Natural killer cell (primary cell): ENCODE data around the gene FUT3. TPM values are rescaled to one million over a fixed set of nuclear protein-coding genes. Genes with fewer than 3 reads are reported as not detected.
"Not testable (repeated sequence)": the region's sequence is repeated elsewhere in the genome, so short reads cannot be mapped to it uniquely, and the experiment has no call there.

Experiments
- ATAC-seq, 3 donors: fragments of 150-1000 bp in 2 of 3; fragments of 200-7000 bp in 1 of 3; cut with Tn5 transposase; 1 replicate in 1 of 3; 2 replicates in 2 of 3; pipeline ENCODE4 v1.10.0; 2021; ENCODE audit warnings: mild to moderate bottlenecking in 2 of 3, moderate library complexity in 2 of 3
- DNase-seq, 2 donors: peaks; one replicate each; pipeline versions ENCODE4 v3.0.0 to v3.0.0-alpha.2; 2013 to 2021; ENCODE audit warnings: mixed read lengths in 1 of 2
- H3K27ac ChIP-seq: one replicate; pipeline ENCODE4 v1.5.1; 2013; ENCODE audit warnings: mild to moderate bottlenecking, low read length
- H3K27me3 ChIP-seq: one replicate; pipeline ENCODE4 v1.6.1; 2013; ENCODE audit warnings: low read length; ENCODE audit not compliant: control insufficient read depth, insufficient read depth
- H3K36me3 ChIP-seq: one replicate; pipeline ENCODE4 v1.6.1; 2013; ENCODE audit warnings: low read length; ENCODE audit not compliant: control insufficient read depth, insufficient read depth
- H3K4me1 ChIP-seq: one replicate; pipeline ENCODE4 v1.6.1; 2013; ENCODE audit warnings: low read length; ENCODE audit not compliant: control insufficient read depth, insufficient read depth
- H3K4me3 ChIP-seq: one replicate; pipeline ENCODE4 v1.5.1; 2013; ENCODE audit warnings: low read length
- H3K9me3 ChIP-seq: one replicate; pipeline ENCODE4 v1.6.1; 2013; ENCODE audit warnings: low read length; ENCODE audit not compliant: control insufficient read depth, insufficient read depth
- H3K27ac Mint-ChIP-seq, 2 donors: one replicate each; pipeline ENCODE4 v1.8.0; 2022; ENCODE audit warnings: mild to moderate bottlenecking in 2 of 2, mixed read lengths in 2 of 2, moderate library complexity in 1 of 2
- H3K27me3 Mint-ChIP-seq, 2 donors: one replicate each; pipeline ENCODE4 v1.8.0; 2022; ENCODE audit warnings: low read depth in 2 of 2, mixed read lengths in 2 of 2
- H3K36me3 Mint-ChIP-seq: one replicate; pipeline ENCODE4 v1.8.0; 2022; ENCODE audit warnings: mixed read lengths
- H3K4me1 Mint-ChIP-seq, 2 donors: one replicate each; pipeline ENCODE4 v1.8.0; 2022; ENCODE audit warnings: mixed read lengths in 2 of 2
- H3K4me3 Mint-ChIP-seq: one replicate; pipeline ENCODE4 v1.8.0; 2022; ENCODE audit warnings: mild to moderate bottlenecking, moderate library complexity, mixed read lengths
- H3K9me3 Mint-ChIP-seq, 2 donors: one replicate each; pipeline ENCODE4 v1.8.0; 2022; ENCODE audit warnings: mixed read lengths in 2 of 2
- CTCF ChIP-seq: fragments of 200-600 bp; IDR thresholded peaks from one replicate; pipeline ENCODE4 v1.8.0; 2022; ENCODE audit warnings: antibody characterized with exemption
- WGBS: methylation state at CpG from one replicate; pipeline ENCODE4 v1.1.7; 2013; ENCODE audit warnings: missing lambda C conversion rate; ENCODE audit not compliant: insufficient coverage; 5-methylcytosine and 5-hydroxymethylcytosine counted together
- intact Hi-C: fragments of 100-400 bp; cut with micrococcal nuclease; formaldehyde crosslinking; loops from one replicate; pipeline ENCODE4 v1.14.2; 2022
- total RNA-seq, 4 donors: library from RNA; stranded (reverse); fragments of 120-200 nt in 1 of 4; gene quantifications; one replicate each; pipeline versions ENCODE4 v1.2.3 to v1.2.4, GENCODE V29; 2013 to 2022

Gene FUT3
- total RNA-seq, 3 donors from 2014 or later (not counting 1 experiment from before 2014, with no cell fraction given) = not detected

GRCh38 chr19:5844456-5845433 lies 6.5 kb downstream of the FUT3 start:
- H3K4me1 ChIP-seq = no peaks in the 10 kb centered on the region
- no peaks in the 10 kb centered on the region for H3K4me1 Mint-ChIP-seq
- H3K36me3 ChIP-seq = no peaks in the 10 kb centered on the region
- WGBS = 91% methylated on average over 23 of the region's 24 CpGs
- no peak for TF ChIP-seq CTCF
- intact Hi-C loops = no loop called here
- H3K27me3 ChIP-seq = no peaks in the 10 kb centered on the region
- H3K27ac ChIP-seq = no peak overlapping the region
- no peak for DNase-seq
- H3K27me3 Mint-ChIP-seq = no peaks in the 10 kb centered on the region
- H3K9me3 ChIP-seq = no peaks in the 10 kb centered on the region
- no peak overlapping the region for H3K27ac Mint-ChIP-seq
- H3K4me3 Mint-ChIP-seq = no peak overlapping the region
- no peaks in the 10 kb centered on the region for H3K36me3 Mint-ChIP-seq
- H3K4me3 ChIP-seq = no peak overlapping the region
- ATAC-seq = no peak
- no peaks in the 10 kb centered on the region for H3K9me3 Mint-ChIP-seq

GRCh38 chr19:5843295-5843927 lies 7.8 kb downstream of the FUT3 start:
- no peak for ATAC-seq
- Mint-ChIP-seq H3K36me3 (no peaks in the 10 kb centered on the region), H3K4me1 (no peaks in the 10 kb centered on the region), H3K27ac (no peak overlapping the region), H3K27me3 (no peaks in the 10 kb centered on the region), H3K9me3 (no peaks in the 10 kb centered on the region), H3K4me3 (no peak overlapping the region)
- 91% methylated on average over 17 of the region's 21 CpGs for WGBS
- Histone ChIP-seq H3K27ac (no peak overlapping the region), H3K4me1 (peaks cover 4% of the 10 kb centered on the region), H3K27me3 (no peaks in the 10 kb centered on the region), H3K36me3 (no peaks in the 10 kb centered on the region), H3K9me3 (no peaks in the 10 kb centered on the region), H3K4me3 (no peak overlapping the region)
- TF ChIP-seq CTCF = no peak
- intact Hi-C loops = no loop called here
- DNase-seq = no peak

- ATAC-seq, H3K9me3 Mint-ChIP-seq, DNase-seq, H3K27me3 Mint-ChIP-seq, H3K9me3 ChIP-seq, intact Hi-C loops, H3K4me1 Mint-ChIP-seq, H3K4me3 Mint-ChIP-seq, H3K27ac ChIP-seq, H3K4me3 ChIP-seq, H3K36me3 ChIP-seq, H3K36me3 Mint-ChIP-seq, H3K4me1 ChIP-seq, H3K27me3 ChIP-seq, H3K27ac Mint-ChIP-seq: not testable (repeated sequence)
- WGBS = 92% methylated on average over 2 of the region's 6 CpGs
Measured at GRCh38 chr19:5841735-5842111, 9.5 kb downstream of the FUT3 start.
